GM18520 (cell line): ENCODE data around the gene PPP6C.
A peak's percentile ranks its signal among the peaks of the same experiment; 100 is the strongest.
"Not testable (repeated sequence)": the region's sequence is repeated elsewhere in the genome, so short reads cannot be mapped to it uniquely, and the experiment has no call there.

Experiments
- ATAC-seq: cut with Tn5 transposase; IDR thresholded peaks from one replicate; pipeline ENCODE4 v1.9.1; 2021; ENCODE audit not compliant: unreplicated experiment

The PPP6C gene

DNA sequence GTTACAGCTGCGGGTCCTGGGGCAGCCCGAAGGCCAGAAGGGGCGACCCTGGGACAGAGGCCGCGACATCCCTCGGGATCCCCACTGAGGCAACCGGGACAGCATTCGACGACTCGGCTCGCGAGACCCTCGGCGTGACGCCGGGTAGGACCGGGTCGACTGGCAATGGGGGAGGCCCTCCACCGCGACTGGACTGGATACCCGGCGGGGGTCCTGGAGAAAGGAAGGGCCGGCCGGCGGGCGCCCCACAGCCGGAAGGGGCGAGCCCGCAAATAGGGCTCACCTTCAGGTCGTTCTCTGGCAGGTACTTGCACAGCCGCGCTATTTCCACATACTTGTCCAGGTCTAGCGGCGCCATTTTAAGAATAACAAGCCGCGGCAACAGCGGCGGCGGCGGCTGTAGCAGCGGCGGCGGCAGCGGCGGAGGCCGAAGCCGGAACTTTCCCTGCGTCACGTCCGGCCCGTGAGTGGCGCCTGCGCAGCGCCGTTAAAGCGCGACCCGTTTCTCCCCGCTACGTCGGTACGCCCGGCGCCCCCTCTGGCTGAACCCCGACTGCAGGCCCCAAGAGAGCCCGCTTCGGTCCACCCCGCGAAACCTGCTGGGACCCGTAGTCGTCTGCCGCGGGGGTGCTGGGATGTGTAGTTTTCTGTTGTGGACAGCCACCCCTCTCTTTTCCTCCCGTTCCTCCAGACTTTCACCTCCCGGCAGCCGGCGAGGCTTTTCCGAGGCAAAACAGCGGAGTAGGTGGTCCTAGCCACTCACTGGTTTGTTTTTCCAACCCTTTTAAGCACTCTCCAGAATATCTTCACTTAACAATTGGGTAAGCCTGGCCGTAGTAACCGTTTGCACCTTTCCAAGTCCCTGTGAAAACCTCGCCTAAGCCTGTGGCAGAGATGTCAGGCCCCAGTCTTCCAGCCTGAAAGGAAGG, at the start of gene PPP6C:
PPP6C (minus strand) TSS at position 443 of the 929 bp plus-strand sequence; CDS start at position 358, 85 bp downstream.
- ATAC-seq = peak; percentile 98

GRCh38 chr9:125238915-125239446, 49.4 kb upstream of the PPP6C start:
- no peak for ATAC-seq

DNA sequence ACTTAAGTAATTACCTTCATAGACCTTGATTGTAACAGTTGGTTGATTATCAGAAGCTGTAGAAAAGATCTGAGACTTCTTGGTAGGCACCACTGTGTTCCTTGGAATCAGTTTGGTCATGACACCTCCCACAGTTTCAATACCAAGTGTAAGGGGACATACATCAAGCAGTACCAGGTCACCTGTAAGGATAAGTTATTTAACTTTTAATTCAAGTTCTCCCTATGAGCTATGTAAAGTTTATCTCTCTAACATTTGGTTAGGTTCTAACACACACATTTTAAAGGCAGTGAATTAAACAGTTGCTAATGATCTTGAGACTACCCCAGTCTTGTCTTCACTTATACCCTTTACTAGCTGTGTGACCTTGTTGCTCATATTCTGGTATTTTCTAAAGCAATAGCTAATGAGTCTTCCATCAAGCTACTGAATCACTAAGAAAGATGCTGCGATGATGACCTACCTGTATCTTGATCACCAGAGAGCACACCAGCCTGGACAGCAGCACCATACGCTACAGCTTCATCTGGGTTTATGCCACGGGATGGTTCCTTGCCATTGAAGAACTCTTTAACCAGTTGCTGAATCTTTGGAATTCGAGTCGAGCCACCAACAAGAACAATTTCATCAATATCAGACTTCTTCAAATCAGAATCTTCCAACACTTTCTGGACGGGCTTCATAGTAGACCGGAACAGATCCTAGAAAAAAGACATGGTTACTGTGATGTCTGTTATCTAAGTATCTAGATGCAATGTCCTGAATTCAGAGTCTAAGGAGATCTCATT, 48.7 kb upstream of the PPP6C start:
- ATAC-seq = no peak

DNA sequence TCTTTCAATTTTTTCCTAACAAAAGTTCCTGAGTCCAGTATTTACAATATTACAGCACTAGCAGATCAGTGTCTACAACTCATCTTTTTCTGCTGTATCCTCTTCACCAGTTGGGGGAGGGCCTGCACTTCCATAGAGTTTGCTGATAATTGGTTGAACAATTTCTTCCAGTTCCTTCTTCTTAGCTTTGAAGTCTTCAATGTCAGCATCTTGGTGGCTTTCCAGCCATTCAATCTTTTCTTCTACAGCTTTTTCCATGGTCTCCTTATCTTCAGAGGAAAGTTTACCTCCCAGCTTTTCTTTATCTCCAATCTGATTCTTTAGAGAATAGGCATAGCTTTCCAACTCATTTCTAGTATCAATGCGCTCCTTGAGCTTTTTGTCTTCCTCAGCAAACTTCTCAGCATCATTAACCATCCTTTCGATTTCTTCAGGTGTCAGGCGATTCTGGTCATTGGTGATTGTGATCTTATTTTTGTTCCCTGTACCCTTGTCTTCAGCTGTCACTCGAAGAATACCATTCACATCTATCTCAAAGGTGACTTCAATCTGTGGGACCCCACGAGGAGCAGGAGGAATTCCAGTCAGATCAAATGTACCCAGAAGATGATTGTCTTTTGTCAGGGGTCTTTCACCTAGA, 47.0 kb upstream of the PPP6C start:
- ATAC-seq = not testable (repeated sequence)

DNA sequence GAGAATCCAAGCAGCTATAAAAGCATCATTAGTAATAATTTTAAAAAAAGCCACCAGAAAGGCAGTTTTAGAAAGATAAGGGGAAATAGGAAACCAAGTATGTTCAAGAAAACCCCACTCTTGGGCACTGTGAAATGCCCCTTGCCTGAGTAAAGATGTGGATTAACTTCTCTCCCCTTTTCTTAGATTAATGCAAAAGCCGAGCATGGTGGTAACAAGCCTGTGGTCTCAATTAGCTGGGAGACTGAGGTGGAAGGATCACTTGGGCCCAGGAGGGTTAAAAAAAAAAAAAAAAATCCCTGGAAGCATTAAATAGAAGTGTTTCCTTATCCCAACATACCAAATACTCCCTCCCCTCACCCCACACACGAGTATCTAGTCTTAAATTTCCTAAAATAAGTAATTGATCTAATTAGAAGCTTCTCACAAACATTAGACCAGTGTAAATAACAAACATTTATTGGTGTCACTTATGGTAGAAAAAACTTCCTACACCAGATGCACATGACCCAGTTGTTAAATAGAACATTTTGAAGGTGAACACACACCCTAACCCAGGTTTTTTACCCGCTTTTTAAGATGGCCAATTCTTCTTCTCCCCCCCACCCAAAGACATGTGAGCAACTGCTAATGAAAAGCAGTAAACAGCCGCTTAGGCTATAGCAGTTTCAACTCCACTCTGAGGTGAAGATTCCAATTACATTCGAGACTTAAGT, 46.4 kb upstream of the PPP6C start:
- ATAC-seq = no peak

GRCh38 chr9:125234099-125234498, 44.5 kb upstream of the PPP6C start:
- ATAC-seq = not testable (repeated sequence)

DNA sequence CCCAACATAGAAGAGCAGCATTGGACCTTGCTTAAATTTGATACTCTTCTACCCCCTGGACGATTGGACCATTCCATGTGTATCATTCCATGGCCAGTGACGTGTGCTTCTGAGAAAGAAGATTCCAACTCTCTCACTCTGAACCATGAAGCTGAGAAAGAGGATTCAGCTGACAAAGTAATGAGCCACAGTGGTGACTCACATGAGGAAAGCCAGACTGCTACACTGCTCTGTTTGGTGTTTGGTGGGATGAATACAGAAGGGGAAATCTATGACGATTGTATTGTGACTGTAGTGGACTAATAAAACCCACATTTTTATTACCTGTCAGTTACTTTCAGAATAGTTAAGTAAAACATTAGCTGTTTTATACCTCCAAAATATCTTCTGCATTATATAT, 44.1 kb upstream of the PPP6C start:
- ATAC-seq = no peak

DNA sequence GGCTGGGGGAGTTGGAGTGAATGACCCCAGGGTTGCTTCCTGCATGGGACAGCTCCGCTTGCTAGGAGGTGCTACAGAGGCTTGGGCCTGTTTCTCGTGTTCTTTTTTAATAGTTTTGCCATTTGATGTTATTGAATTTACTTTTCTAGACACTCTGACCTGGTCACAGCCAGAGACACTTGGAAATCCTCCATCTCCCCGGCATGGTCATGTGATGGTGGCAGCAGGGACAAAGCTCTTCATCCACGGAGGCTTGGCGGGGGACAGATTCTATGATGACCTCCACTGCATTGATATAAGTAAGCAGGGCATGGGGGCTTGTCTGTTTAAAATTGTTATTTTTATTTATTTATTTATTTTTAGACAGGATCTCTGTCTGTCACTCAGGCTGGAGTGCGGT, 38.2 kb upstream of the PPP6C start:
- no peak for ATAC-seq

DNA sequence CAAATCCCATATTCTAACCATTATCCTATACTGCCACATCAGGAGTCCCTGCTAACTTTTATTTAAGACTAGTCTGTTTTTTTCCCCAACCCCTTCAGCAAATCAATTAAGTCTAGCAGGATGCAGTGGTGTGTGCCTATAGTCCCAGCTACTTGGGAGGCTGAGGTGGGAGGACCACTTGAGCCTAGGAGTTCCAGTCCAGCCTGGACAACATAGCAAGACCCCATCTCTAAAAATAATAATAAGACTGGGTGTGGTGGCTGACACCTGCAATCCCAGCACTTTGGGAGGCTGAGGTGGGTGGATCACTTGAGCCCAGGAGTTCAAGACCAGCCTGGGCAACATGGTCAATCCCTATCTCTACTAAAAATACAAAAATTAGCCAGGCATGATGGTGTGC, 35.3 kb upstream of the PPP6C start:
- ATAC-seq = not testable (repeated sequence)

- ATAC-seq = no peak
Observed at GRCh38 chr9:125218621-125219020, 29.0 kb upstream of the PPP6C start.

DNA sequence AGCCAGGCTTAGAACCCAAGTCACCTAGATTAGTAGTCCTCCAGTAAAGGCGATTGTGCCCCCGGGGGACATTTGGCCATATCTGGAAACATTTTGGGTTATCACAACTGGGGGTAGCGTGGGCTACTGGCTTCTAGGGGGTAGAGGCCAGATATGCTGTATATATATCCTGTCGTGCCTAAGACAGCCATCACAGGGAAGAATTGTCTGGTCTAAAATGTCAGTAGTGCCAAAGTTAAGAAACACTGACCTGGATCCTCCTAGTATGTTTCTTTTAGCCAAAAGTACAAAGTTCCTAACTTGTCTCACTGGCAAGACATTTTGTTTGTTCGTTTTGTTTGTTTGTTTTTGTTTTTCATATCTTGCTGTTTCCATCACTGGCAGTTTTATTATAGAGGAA, 24.6 kb upstream of the PPP6C start:
- ATAC-seq = no peak

GRCh38 chr9:125204477-125204876, 14.9 kb upstream of the PPP6C start:
- no peak for ATAC-seq

- ATAC-seq = no peak
Observed at GRCh38 chr9:125202846-125203618, 13.4 kb upstream of the PPP6C start.

- ATAC-seq = peak; percentile 99
Observed at GRCh38 chr9:125200216-125201047, 10.8 kb upstream of the PPP6C start, which contains the start of gene RABEPK. TSS of gene RABEPK (plus strand) at chr9:125200542. CDS start at chr9:125203014, 2,472 bp downstream.

DNA sequence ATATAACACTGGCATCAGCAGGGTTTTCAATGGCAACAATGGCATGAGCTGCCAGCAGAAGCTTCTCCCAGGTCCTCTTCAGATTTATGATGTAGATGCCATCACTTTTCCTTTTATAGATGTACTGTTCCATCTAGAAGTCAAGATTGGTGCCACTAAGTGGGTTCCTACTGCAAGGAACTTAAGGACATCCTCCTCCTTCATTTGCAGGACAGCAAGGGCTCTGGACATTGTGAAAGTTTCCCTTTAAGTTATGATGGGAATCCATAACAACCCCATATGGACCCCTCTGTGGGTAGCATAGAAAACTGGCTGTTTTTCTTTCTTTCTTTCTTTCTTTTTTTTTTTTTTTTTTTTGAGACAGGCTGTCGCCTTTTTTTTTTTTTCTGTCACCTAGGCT, 6.0 kb upstream of the PPP6C start:
- not testable (repeated sequence) for ATAC-seq

GRCh38 chr9:125194466-125194865, 4.9 kb upstream of the PPP6C start:
- not testable (repeated sequence) for ATAC-seq

DNA sequence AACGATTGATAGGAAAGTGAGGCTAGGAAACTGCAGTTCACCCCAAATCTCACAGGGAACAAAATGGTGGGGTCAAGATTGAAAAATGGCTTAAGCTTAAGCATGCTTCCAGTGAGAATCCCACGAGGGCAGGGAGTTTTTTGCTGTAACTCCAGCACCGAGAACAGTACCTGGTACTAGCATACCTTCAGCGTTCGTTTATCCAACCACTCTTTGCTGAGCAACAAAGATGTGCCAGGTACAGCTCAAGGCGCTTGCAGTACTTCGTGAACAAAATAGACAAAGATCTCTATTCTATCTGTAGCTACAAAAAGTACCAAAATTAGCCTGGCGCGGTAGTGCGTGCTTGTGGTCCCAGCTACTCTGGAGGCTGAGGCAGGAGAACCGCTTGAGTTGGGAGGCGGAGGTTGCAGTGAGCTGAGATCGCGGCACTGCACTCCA, 778 bp upstream of the PPP6C start:
- ATAC-seq = no peak

DNA sequence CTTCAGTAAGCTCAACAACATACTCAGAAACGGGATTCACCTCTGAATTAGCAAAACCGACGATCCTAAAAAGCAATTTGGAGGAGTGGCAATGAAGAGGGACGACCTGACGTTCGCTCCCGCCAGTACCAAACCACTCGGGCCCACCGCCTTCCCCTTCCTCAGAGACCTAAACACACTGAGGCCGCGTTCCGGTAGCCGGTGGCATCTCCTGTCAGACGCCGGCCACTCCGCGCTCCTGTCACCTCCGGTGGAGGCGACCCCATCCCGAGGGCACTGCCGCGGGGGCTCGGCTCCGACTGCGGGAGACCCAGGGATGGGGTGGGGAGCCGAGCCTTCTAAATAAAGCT, 617 bp downstream of the PPP6C start:
- ATAC-seq = no peak

- ATAC-seq = no peak
Observed at GRCh38 chr9:125183561-125183960, 6.0 kb downstream of the PPP6C start.
